Hepatocyte (in vitro differentiated cells): ENCODE measurements around the gene MACROH2A1. TPM values are rescaled to one million over a fixed set of nuclear protein-coding genes. Genes with fewer than 3 reads are reported as not detected.

Source experiments
- DNase-seq: peaks from one replicate; pipeline ENCODE4 v3.0.0-alpha.2; 2016; ENCODE audit warnings: low spot score
- H2AFZ ChIP-seq: fragments of 200-600 bp; sonication (generic); 2 replicates; pipeline ENCODE4 v1.6.0; 2016; ENCODE audit warnings: antibody characterized with exemption, mild to moderate bottlenecking
- H3K27ac ChIP-seq: fragments of 200-600 bp; sonication (generic); 2 replicates; pipeline ENCODE4 v1.5.1; 2016; ENCODE audit warnings: mild to moderate bottlenecking
- H3K27me3 ChIP-seq: fragments of 200-600 bp; sonication (generic); 2 replicates; pipeline ENCODE4 v1.6.1; 2016
- H3K36me3 ChIP-seq: fragments of 200-600 bp; sonication (generic); replicated peaks from 2 replicates; pipeline ENCODE4 v1.5.1; 2016; ENCODE audit warnings: low read depth; ENCODE audit not compliant: insufficient read depth
- H3K4me1 ChIP-seq: fragments of 200-600 bp; sonication (generic); 2 replicates; pipeline ENCODE4 v1.5.1; 2016; ENCODE audit warnings: mild to moderate bottlenecking, moderate library complexity; ENCODE audit not compliant: insufficient read depth
- H3K4me2 ChIP-seq: fragments of 200-600 bp; sonication (generic); 2 replicates; pipeline ENCODE4 v1.6.0; 2016
- H3K4me3 ChIP-seq: fragments of 200-600 bp; sonication (generic); 2 replicates; pipeline ENCODE4 v1.5.1; 2016; ENCODE audit warnings: mild to moderate bottlenecking
- H3K79me2 ChIP-seq: fragments of 200-600 bp; sonication (generic); 2 replicates; pipeline ENCODE4 v1.6.0; 2017; ENCODE audit warnings: mild to moderate bottlenecking
- H3K9me2 ChIP-seq: fragments of 200-600 bp; sonication (generic); replicated peaks from 2 replicates; pipeline ENCODE4 v1.6.0; 2017; ENCODE audit warnings: mild to moderate bottlenecking; ENCODE audit not compliant: insufficient read depth
- H3K9me3 ChIP-seq: fragments of 200-600 bp; sonication (generic); 2 replicates; pipeline ENCODE4 v1.5.1; 2016; ENCODE audit warnings: low read depth, mild to moderate bottlenecking
- H4K20me1 ChIP-seq: fragments of 200-600 bp; sonication (generic); 2 replicates; pipeline ENCODE4 v1.6.0; 2016; ENCODE audit warnings: mild to moderate bottlenecking; ENCODE audit not compliant: insufficient read depth, poor library complexity, severe bottlenecking
- EZH2 ChIP-seq: fragments of 200-600 bp; sonication (generic); IDR thresholded peaks from 2 replicates; pipeline ENCODE4 v1.6.1; 2016; ENCODE audit warnings: antibody characterized with exemption, mild to moderate bottlenecking, borderline replicate concordance
- EZH2phosphoT487 ChIP-seq: fragments of 200-600 bp; sonication (generic); IDR thresholded peaks from one replicate; pipeline ENCODE4 v1.6.1; 2018; ENCODE audit warnings: antibody characterized with exemption, mild to moderate bottlenecking, low read depth, moderate library complexity; ENCODE audit not compliant: unreplicated experiment, severe bottlenecking
- WGBS: methylation state at CpG from one replicate; pipeline ENCODE4 v1.1.6; 2016; ENCODE audit warnings: low lambda C conversion rate; ENCODE audit errors: missing lambda C conversion rate; 5-methylcytosine and 5-hydroxymethylcytosine counted together
- polyA plus RNA-seq: library from polyadenylated mRNA; unstranded; fragments of >200 nt; fragmentation: Nextera tagmentation; extraction: Ambion mirVana; gene quantifications from 2 replicates; pipeline ENCODE4 v1.2.1, GENCODE V29; 2016
- total RNA-seq: library from RNA; depleted of rRNA; stranded (reverse); fragments of >200 nt; gene quantifications from 2 replicates; pipeline ENCODE4 v1.2.3, GENCODE V29; 2014
- TF ChIP-seq, protein P1 (sequence below): fragments of 200-600 bp; sonication (generic); IDR thresholded peaks from 2 replicates; pipeline ENCODE4 v1.5.1; 2016; ENCODE audit warnings: antibody characterized with exemption, mild to moderate bottlenecking; ENCODE audit not compliant: poor library complexity

MACROH2A1 gene
- total and polyA plus RNA-seq, 2 experiments from 2014 or later: 198 to 304 TPM

- TF ChIP-seq, protein P1, sequence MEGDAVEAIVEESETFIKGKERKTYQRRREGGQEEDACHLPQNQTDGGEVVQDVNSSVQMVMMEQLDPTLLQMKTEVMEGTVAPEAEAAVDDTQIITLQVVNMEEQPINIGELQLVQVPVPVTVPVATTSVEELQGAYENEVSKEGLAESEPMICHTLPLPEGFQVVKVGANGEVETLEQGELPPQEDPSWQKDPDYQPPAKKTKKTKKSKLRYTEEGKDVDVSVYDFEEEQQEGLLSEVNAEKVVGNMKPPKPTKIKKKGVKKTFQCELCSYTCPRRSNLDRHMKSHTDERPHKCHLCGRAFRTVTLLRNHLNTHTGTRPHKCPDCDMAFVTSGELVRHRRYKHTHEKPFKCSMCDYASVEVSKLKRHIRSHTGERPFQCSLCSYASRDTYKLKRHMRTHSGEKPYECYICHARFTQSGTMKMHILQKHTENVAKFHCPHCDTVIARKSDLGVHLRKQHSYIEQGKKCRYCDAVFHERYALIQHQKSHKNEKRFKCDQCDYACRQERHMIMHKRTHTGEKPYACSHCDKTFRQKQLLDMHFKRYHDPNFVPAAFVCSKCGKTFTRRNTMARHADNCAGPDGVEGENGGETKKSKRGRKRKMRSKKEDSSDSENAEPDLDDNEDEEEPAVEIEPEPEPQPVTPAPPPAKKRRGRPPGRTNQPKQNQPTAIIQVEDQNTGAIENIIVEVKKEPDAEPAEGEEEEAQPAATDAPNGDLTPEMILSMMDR: no peak
- TF ChIP-seq EZH2 (no peak), EZH2phosphoT487 (no peak)
- Histone ChIP-seq H3K27me3 (peaks cover 10% of the 10 kb centered on the region), H2AFZ (no peak overlapping the region), H3K9me3 (no peaks in the 10 kb centered on the region), H3K27ac (no peak overlapping the region), H4K20me1 (no peaks in the 10 kb centered on the region), H3K36me3 (no peaks in the 10 kb centered on the region), H3K4me3 (no peak overlapping the region), H3K4me1 (peaks cover 4% of the 10 kb centered on the region), H3K9me2 (no peaks in the 10 kb centered on the region), H3K4me2 (no peak overlapping the region), H3K79me2 (no peaks in the 10 kb centered on the region)
- WGBS: 96% methylated on average over 1 of the region's 1 CpG
- no peak for DNase-seq
Observed at GRCh38 chr5:135318924-135319323, 80.1 kb downstream of the MACROH2A1 start.

DNA sequence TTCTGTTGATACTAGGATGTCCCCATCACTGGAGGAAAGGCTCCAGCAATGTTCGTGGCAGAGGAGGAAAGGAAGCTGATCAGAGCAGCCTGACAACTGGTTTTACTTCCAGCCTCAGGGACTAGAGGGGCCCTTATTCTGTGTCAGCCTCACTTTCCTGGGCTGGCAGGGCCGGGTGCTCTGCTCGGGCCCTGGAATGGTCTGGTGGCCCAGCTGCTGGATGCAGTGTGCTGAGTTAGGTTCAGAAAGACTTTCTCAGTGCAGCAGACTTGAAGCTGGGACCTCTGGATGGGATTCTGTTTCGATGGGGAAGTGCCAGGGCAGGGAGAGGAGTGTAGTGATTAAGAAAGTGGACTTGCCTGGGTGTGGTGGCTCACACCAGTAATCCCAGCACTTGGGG is 81.0 kb downstream of the MACROH2A1 start:
- Histone ChIP-seq H4K20me1 (no peaks in the 10 kb centered on the region), H3K9me3 (no peaks in the 10 kb centered on the region), H3K27ac (no peak overlapping the region), H3K27me3 (peaks cover 10% of the 10 kb centered on the region), H3K9me2 (no peaks in the 10 kb centered on the region), H2AFZ (no peak overlapping the region), H3K4me2 (no peak overlapping the region), H3K4me3 (no peak overlapping the region), H3K36me3 (no peaks in the 10 kb centered on the region), H3K4me1 (no peaks in the 10 kb centered on the region), H3K79me2 (no peaks in the 10 kb centered on the region)
- 89% methylated on average over 4 of the region's 4 CpGs for WGBS
- DNase-seq: no peak
- TF ChIP-seq EZH2 (no peak), EZH2phosphoT487 (no peak)
- TF ChIP-seq, protein P1: no peak

DNA sequence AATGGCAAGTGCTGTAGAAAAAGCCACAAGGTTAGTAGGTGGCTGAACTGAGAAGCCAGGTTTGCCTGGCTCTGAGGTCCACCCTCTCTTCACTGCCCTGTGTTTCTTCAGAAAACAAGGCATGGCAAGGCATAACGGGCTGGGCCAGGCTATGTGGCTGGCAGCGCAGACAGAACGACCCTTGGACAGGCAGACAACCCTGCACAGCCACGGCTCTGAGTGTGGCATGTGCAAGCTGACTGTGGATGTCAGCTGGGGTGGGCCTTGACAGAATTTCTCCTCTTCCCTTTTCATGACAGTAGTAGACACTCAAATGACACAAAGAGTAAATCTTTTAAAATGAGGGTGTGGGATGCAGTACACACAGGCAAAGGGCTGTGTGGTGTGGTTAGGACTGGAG is 81.7 kb downstream of the MACROH2A1 start:
- H3K79me2 ChIP-seq: no peaks in the 10 kb centered on the region
- H3K9me2 ChIP-seq: no peaks in the 10 kb centered on the region
- no peak overlapping the region for H2AFZ ChIP-seq
- no peaks in the 10 kb centered on the region for H4K20me1 ChIP-seq
- H3K4me2 ChIP-seq: no peak overlapping the region
- TF ChIP-seq EZH2: no peak
- TF ChIP-seq, protein P1: no peak
- no peak for TF ChIP-seq EZH2phosphoT487
- peaks cover 6% of the 10 kb centered on the region for H3K27me3 ChIP-seq
- DNase-seq: no peak
- 84% methylated on average over 4 of the region's 4 CpGs for WGBS
- no peaks in the 10 kb centered on the region for H3K4me1 ChIP-seq
- H3K27ac ChIP-seq: no peak overlapping the region
- no peak overlapping the region for H3K4me3 ChIP-seq
- H3K36me3 ChIP-seq: no peaks in the 10 kb centered on the region
- no peaks in the 10 kb centered on the region for H3K9me3 ChIP-seq

DNA sequence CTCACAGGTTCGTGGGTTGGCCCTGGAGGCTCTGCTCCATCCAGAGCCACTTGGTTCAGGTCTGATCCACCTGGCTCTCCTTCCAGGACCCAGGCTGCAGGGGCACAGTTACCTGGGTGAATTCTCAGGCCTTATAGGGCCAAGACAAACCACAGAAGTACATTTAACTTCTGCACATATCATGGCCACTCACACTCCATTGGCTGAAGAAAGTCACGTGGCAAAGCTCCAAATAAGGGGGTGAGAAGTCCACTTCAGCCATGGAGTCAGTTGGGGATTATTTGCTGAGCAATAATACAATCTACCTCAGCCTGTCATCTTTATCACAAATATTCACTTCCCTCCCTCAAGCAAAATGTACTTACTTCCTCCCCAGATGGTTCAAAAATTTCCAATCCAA is 83.6 kb downstream of the MACROH2A1 start:
- WGBS: 89% methylated on average over 2 of the region's 2 CpGs
- no peak for TF ChIP-seq EZH2phosphoT487
- TF ChIP-seq, protein P1: no peak
- no peak for TF ChIP-seq EZH2
- no peak for DNase-seq

More for the DNA sequence above, 83.6 kb downstream of the MACROH2A1 start:
- Histone ChIP-seq H3K27ac (no peak overlapping the region), H4K20me1 (no peaks in the 10 kb centered on the region), H3K9me2 (no peaks in the 10 kb centered on the region), H3K36me3 (no peaks in the 10 kb centered on the region), H2AFZ (no peak overlapping the region), H3K79me2 (no peaks in the 10 kb centered on the region), H3K9me3 (no peaks in the 10 kb centered on the region), H3K4me2 (no peak overlapping the region), H3K4me1 (peaks cover 4% of the 10 kb centered on the region), H3K27me3 (no peaks in the 10 kb centered on the region), H3K4me3 (no peak overlapping the region)
